HepG2 (cell line): ENCODE measurements around the gene LSMEM2. TPM values are rescaled to one million over a fixed set of nuclear protein-coding genes. Genes with fewer than 3 reads are reported as not detected.

Experiments
- AGO2 ChIP-seq: fragments of 200-400 bp; formaldehyde crosslinking; optimal IDR thresholded peaks from 2 replicates; pipeline ENCODE3; 2017; ENCODE audit warnings: mild to moderate bottlenecking, low read depth, low read length, moderate library complexity
- CCAR2 ChIP-seq: fragments of 200-400 bp; formaldehyde crosslinking; optimal IDR thresholded peaks from 2 replicates; pipeline ENCODE3; 2018; ENCODE audit warnings: low read depth, mild to moderate bottlenecking, low read length, moderate library complexity
- CENPX ChIP-seq: sonication (generic); formaldehyde crosslinking; IDR thresholded peaks from 2 replicates; pipeline ENCODE4 v1.9.0; 2021; ENCODE audit warnings: mild to moderate bottlenecking, missing genetic modification reagents, moderate library complexity
- CREB1 ChIP-seq, 2 experiments: fragments of 450-650 bp in 1 of 2; IDR thresholded peaks; 2 replicates each; pipeline ENCODE4 v1.6.1; 2016 to 2017; ENCODE audit warnings: control low read depth in 1 of 2, mild to moderate bottlenecking in 1 of 2, missing compliant biosample characterization in 1 of 2, missing genetic modification characterization in 1 of 2
- ETV5 ChIP-seq: IDR thresholded peaks from 2 replicates; pipeline ENCODE4 v1.6.1; 2018; ENCODE audit warnings: missing biosample characterization, missing genetic modification reagents, inconsistent platforms, borderline replicate concordance
- HES4 ChIP-seq: sonication (generic); formaldehyde crosslinking; IDR thresholded peaks from 2 replicates; pipeline ENCODE4 v1.9.0; 2021; ENCODE audit warnings: mild to moderate bottlenecking, missing genetic modification reagents, borderline replicate concordance
- KAT2B ChIP-seq: fragments of 150-350 bp; IDR thresholded peaks from 2 replicates; pipeline ENCODE4 v1.6.1; 2014; ENCODE audit warnings: low read depth, low read length, borderline replicate concordance
- NRL ChIP-seq: sonication (generic); formaldehyde crosslinking; IDR thresholded peaks from 2 replicates; pipeline ENCODE4 v1.5.0; 2020; ENCODE audit warnings: missing genetic modification reagents, mild to moderate bottlenecking, moderate library complexity, borderline replicate concordance
- PBX3 ChIP-seq: sonication (generic); formaldehyde crosslinking; IDR thresholded peaks from 2 replicates; pipeline ENCODE4 v1.8.1; 2023; ENCODE audit warnings: missing genetic modification reagents, inconsistent platforms, borderline replicate concordance
- ZBTB8A ChIP-seq: sonication (generic); formaldehyde crosslinking; IDR thresholded peaks from 2 replicates; pipeline ENCODE4 v1.4.0; 2020; ENCODE audit warnings: mild to moderate bottlenecking, low read depth, missing genetic modification reagents, borderline replicate concordance
- ZNF24 ChIP-seq: fragments of 450-650 bp; IDR thresholded peaks from 2 replicates; pipeline ENCODE4 v1.6.1; 2017; ENCODE audit warnings: antibody characterized with exemption, mild to moderate bottlenecking
- ZNF318 ChIP-seq: sonication (generic); formaldehyde crosslinking; IDR thresholded peaks from 2 replicates; pipeline ENCODE4 v1.4.0; 2020; ENCODE audit warnings: mild to moderate bottlenecking, missing genetic modification reagents
- ZNF543 ChIP-seq: sonication (generic); formaldehyde crosslinking; IDR thresholded peaks from 2 replicates; pipeline ENCODE4 v1.4.0; 2020; ENCODE audit warnings: mild to moderate bottlenecking, missing genetic modification reagents
- ZNF614 ChIP-seq: IDR thresholded peaks from 2 replicates; pipeline ENCODE4 v1.6.1; 2018; ENCODE audit warnings: missing biosample characterization, missing genetic modification reagents, inconsistent platforms, borderline replicate concordance
- ZNF670 ChIP-seq: sonication (generic); formaldehyde crosslinking; IDR thresholded peaks from 2 replicates; pipeline ENCODE4 v1.8.0; 2022; ENCODE audit warnings: mild to moderate bottlenecking, missing genetic modification reagents, borderline replicate concordance
- polyA plus RNA-seq, 8 experiments: library from polyadenylated mRNA; depleted of rRNA in 3 of 8; stranded (reverse) in 7 of 8; unstranded in 1 of 8; fragments of >200 nt; fragmentation: Illumina TruSeq in 4 of 8; extraction: Trizol in 4 of 8; gene quantifications; 2 replicates each; pipeline versions ENCODE4 v1.2.1 to v1.2.3, GENCODE V29; 2011 to 2016; ENCODE audit warnings: low read depth in 4 of 8, missing spikeins in 1 of 8, mixed read lengths in 1 of 8; ENCODE audit not compliant: insufficient read depth in 1 of 8
- total RNA-seq, 5 experiments: library from RNA; depleted of rRNA; stranded (reverse); fragments of >200 nt; fragmentation: Illumina TruSeq; extraction: Trizol; gene quantifications; 2 replicates each; pipeline ENCODE4 v1.2.3, GENCODE V29; 2016; ENCODE audit warnings: low read depth in 1 of 5
- TF ChIP-seq, protein P1 (sequence below): sonication (generic); formaldehyde crosslinking; IDR thresholded peaks from 2 replicates; pipeline ENCODE4 v1.9.0; 2021; ENCODE audit warnings: missing genetic modification reagents, mild to moderate bottlenecking, borderline replicate concordance

The LSMEM2 gene
- total and polyA plus RNA-seq, 2 of the 13 experiments (the other 11 are each of a cell fraction or from before 2014, with no cell fraction given), result 0.07 to 0.41 TPM

- no peak for TF ChIP-seq ZNF318 (CRISPR knock-in tag)
- TF ChIP-seq ZNF543 (CRISPR knock-in tag), result no peak
- TF ChIP-seq ZNF670 (CRISPR knock-in tag), result no peak
- peak; percentile 70 for TF ChIP-seq AGO2
- no peak for TF ChIP-seq PBX3 (CRISPR knock-in tag)
- TF ChIP-seq, protein P1, sequence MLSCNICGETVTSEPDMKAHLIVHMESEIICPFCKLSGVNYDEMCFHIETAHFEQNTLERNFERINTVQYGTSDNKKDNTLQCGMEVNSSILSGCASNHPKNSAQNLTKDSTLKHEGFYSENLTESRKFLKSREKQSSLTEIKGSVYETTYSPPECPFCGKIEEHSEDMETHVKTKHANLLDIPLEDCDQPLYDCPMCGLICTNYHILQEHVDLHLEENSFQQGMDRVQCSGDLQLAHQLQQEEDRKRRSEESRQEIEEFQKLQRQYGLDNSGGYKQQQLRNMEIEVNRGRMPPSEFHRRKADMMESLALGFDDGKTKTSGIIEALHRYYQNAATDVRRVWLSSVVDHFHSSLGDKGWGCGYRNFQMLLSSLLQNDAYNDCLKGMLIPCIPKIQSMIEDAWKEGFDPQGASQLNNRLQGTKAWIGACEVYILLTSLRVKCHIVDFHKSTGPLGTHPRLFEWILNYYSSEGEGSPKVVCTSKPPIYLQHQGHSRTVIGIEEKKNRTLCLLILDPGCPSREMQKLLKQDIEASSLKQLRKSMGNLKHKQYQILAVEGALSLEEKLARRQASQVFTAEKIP, result no peak
- TF ChIP-seq KAT2B, result no peak
- TF ChIP-seq ZBTB8A (CRISPR knock-in tag), result no peak
- no peak for TF ChIP-seq CENPX (CRISPR knock-in tag)
- no peak for TF ChIP-seq ZNF614 (CRISPR knock-in tag)
- peak; percentile 63; the same call in 1 of the 2 replicates for TF ChIP-seq ETV5 (CRISPR knock-in tag)
- TF ChIP-seq HES4 (CRISPR knock-in tag), result no peak
- TF ChIP-seq CREB1 (IDR thresholded peaks at IDR 0.05), result no peak
- TF ChIP-seq CREB1 (CRISPR knock-in tag; IDR thresholded peaks at IDR 0.05), result no peak
- TF ChIP-seq ZNF24, result no peak
- TF ChIP-seq NRL (CRISPR knock-in tag), result no peak
- TF ChIP-seq CCAR2, result no peak
These were observed 32.9 kb upstream of the LSMEM2 start (continued) for GRCh38 chr3:50245831-50246516.
